RPMI8226 (cell line): ENCODE results near the gene HDDC2.

ENCODE experiments used
- DNase-seq: peaks from one replicate; pipeline ENCODE4 v3.0.0-alpha.2; 2015

Gene HDDC2, protein sequence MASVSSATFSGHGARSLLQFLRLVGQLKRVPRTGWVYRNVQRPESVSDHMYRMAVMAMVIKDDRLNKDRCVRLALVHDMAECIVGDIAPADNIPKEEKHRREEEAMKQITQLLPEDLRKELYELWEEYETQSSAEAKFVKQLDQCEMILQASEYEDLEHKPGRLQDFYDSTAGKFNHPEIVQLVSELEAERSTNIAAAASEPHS

GRCh38 chr6:125301435-125302391 is at the start of gene HDDC2:
Gene HDDC2, minus strand, starts transcription at chr6:125301967. Its CDS starts 35 bp downstream, at chr6:125301932.
- peak; percentile 59 for DNase-seq

DNA sequence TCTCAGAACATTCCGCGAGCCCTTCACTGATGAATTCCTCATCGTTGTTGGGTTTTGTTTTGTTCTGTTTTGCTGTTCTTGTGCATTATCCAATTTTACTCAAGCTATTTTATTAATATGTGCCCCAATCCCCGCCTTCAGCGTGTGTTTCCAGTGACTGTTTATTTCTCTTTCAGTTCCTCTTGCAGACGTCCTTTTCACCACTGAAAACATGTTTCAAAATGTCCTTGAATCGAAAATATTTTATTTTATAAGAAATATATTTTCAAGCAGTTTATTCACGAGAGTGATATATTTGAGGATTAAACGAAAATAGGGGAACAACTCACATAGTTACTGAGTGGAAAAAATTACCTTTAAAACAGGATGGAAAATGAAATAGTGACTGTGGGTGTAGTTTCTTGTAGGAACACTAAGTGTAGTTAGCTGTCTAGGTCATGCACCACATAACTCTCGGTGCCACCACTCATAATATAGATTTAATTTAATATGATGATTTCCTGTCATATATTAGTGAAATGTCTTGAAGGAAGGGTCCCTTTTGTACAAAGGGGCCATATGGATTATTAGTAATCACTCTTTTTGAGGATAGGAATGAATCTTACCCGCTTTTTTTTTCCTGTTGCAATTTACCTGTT is 45.3 kb upstream of the HDDC2 start:
- DNase-seq: peak; percentile 28

GRCh38 chr6:125346201-125346925 is 44.6 kb upstream of the HDDC2 start:
- DNase-seq: peak; percentile 35

DNA sequence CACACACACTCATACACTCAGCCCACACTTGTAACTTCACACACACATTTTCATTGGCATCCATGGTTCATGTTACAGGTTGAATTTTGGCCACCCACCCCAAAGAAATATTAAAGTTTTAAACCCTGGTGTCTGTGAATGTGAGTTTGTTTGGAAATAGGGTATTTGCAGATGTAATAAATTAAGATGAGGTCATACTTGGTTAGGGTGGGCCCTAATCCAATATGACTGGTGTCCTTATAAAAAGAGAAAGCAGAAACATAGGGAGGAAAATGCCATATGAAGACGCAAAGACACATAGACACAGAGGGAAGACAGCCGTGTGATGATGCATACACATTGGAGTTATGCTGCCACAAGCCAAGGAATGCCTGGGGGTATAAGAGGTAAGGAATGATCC is 39.7 kb upstream of the HDDC2 start:
- DNase-seq: no peak

- no peak for DNase-seq
Observed at GRCh38 chr6:125340991-125341390, 39.2 kb upstream of the HDDC2 start.

GRCh38 chr6:125340175-125340835 is 38.5 kb upstream of the HDDC2 start:
- DNase-seq: no peak

DNA sequence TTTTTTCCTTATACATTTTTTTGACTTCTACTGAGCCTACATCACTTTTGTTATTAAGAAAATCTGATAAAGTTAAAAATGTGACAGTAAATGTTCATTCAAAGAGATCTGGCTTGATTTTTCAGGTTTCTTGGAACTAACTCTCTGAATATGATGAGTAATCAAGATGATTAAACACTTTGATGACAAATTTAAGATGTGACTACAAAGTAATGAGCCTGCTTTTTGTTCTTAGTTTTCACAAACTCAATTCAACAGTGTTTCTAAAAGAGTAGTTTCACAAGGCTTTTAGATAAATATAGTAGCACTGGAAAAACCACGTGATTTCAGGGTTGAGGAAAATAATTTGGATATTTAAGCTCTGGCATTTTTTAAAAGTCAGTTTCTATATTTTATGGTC is 37.9 kb upstream of the HDDC2 start:
- DNase-seq: no peak

- no peak for DNase-seq
Observed at GRCh38 chr6:125338381-125338780, 36.6 kb upstream of the HDDC2 start.

GRCh38 chr6:125337706-125338105 is 35.9 kb upstream of the HDDC2 start:
- no peak for DNase-seq

DNA sequence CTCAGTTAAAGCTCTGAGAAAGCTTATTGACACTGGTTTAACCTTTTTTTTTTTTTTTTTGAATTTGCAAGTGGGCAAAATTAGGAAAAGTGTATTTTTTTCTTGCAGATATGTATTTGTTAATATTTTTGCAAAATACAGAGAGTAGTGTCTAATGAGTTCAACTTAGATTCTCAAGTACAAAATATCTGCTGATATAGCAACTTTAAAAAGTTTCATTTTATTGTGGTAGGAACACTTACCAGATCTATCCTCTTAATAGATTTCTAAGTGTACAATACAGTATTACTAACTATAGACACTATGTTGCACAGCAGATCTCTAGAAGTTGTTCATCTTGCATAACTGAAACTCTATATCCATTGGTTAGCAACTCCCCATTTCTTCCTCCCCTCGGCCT is 30.9 kb upstream of the HDDC2 start:
- DNase-seq: no peak

GRCh38 chr6:125325586-125325985 is 23.8 kb upstream of the HDDC2 start:
- DNase-seq: no peak

DNA sequence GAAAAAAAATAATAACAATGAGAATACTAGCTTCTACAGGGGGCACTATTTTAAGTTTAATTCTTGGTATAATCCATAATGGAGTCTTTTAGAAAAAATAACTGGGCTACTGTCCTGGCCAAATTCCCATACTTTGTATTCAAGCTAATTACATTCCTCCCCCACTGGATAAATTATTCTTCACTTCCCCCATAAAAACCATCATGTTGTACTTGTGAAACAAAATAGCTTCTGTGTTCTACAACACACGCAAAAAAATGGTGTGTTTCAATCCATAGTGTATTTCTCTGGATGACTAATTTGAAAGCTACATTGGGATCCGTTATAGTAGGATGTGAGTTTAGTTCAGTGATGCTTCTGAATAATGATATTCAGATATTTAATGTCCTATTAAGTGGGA is 21.6 kb upstream of the HDDC2 start:
- DNase-seq: no peak

DNA sequence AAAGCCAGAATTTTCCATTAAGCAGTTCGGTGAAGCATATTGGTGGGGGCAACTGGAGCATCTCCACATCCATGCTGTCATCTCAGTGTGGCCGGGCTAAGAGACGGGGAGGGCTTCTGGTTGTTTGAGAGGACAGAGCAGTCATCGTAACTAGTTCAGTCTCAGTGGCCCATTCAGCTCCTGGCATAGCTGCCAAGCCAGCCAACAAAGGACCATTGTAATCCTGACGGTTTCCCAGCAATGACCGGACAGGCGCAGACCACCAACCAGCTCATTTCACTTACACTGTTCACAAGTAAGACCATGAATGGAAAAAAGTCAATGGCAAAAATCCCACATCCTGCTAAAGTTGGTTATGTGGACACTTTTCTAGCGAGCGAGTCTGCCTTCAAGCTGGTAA is 14.9 kb upstream of the HDDC2 start:
- DNase-seq: no peak

DNA sequence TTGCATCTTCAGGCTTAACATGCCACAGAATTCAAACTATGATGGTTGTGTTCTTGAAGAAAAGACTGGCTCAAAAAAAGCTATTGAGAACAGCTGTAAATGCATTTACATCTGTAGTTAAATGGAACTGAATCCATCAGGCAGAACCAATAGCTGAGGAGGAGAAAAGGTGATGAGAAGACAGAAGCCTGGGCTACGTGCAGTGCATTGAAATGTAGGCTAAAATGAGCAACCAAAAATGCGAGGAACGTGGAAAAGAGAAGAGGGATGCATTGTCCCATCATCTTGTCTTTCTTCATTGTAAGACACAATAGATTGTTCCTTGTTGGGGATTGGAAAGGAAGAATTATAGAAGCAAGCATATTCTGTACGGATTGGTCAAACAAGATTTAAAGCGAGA is 13.8 kb upstream of the HDDC2 start:
- DNase-seq: no peak

- DNase-seq: peak; percentile 62
Observed at GRCh38 chr6:125314009-125314581, 12.3 kb upstream of the HDDC2 start.

DNA sequence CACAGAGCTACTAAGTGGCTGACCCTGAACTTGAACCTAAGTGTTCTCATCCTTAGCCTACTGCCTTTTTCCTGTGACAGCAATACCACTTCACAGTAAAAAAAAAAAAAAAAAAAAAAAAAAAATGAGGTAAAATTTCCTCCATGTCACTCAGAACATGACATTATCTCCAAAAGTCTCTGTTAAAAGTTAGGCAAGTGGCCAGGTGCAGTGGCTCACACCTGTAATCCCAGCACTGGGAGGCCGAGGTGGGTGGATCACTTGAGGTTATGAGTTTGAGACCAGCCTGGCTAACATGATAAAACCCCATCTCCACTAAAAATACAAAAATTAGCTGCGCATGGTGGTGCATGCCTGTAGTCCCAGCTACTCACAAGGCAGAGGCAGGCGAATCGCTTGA is 11.2 kb upstream of the HDDC2 start:
- DNase-seq: no peak

- no peak for DNase-seq
Observed at GRCh38 chr6:125312478-125312877, 10.7 kb upstream of the HDDC2 start.

GRCh38 chr6:125310994-125311649 is 9.4 kb upstream of the HDDC2 start:
- peak; percentile 42 for DNase-seq

GRCh38 chr6:125307964-125308615 is 6.3 kb upstream of the HDDC2 start:
- no peak for DNase-seq

DNA sequence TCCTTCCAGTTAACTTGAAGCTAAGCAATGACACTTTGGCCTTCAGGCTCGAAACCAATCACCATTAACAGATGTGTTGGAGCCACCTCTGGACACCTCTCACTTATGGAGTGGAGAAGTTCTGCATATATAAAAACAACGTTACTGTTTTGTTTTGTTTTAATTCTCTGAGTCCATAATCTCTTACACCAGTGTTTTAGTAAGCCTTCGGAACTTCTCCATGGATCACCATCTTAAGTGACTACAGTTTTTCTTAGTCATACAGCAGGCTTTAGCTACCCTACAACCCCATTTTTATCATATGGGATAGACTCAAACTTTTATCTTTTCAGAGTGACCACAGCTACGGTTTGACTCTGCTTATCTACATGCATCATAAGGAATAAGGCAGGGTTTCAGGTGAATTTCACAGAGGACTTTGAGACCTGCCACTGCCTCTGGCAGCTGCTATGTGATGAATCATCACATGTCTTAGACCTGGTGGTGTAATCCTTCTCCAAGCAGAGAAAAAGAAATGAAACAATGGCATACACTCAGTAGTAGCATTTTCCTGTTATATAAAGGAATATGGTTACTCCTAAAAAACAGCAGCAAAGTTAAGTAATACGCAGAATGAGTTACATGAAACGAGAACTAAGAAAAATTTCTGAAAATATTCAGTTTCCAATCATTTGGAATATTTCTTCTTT is 5.5 kb upstream of the HDDC2 start:
- no peak for DNase-seq
